HUES6 (cell line): ENCODE results near the gene RP2.

Source experiments
- H3K27ac ChIP-seq: 2 replicates; pipeline ENCODE4 v1.7.0; 2013; ENCODE audit warnings: low read depth, mild to moderate bottlenecking, low read length, inconsistent platforms
- H3K27me3 ChIP-seq: 2 replicates; pipeline ENCODE4 v1.6.1; 2013; ENCODE audit warnings: low read length; ENCODE audit not compliant: control insufficient read depth, insufficient read depth
- H3K36me3 ChIP-seq: 2 replicates; pipeline ENCODE4 v1.6.1; 2013; ENCODE audit warnings: low read length; ENCODE audit not compliant: control insufficient read depth, insufficient read depth
- H3K4me1 ChIP-seq: 2 replicates; pipeline ENCODE4 v1.6.1; 2013; ENCODE audit warnings: low read length; ENCODE audit not compliant: control insufficient read depth, insufficient read depth
- H3K4me3 ChIP-seq: 2 replicates; pipeline ENCODE4 v1.5.1; 2013; ENCODE audit warnings: low read depth, low read length
- H3K9ac ChIP-seq: one replicate; pipeline ENCODE4 v1.6.1; 2013; ENCODE audit warnings: mild to moderate bottlenecking, low read length
- H3K9me3 ChIP-seq: 2 replicates; pipeline ENCODE4 v1.6.1; 2013; ENCODE audit warnings: low read depth, low read length; ENCODE audit not compliant: control insufficient read depth, insufficient read depth

RP2 gene

GRCh38 chrX:46918434-46918833 lies 81.6 kb downstream of the RP2 start:
- Histone ChIP-seq H3K27ac (no peak overlapping the region), H3K27me3 (no peaks in the 10 kb centered on the region), H3K9me3 (peaks cover 9% of the 10 kb centered on the region), H3K36me3 (0 out of 2 replicates have a peak, but pooled peaks cover 3% of the 10 kb centered on the region), H3K9ac (no peak overlapping the region), H3K4me3 (no peak overlapping the region), H3K4me1 (peaks cover 8% of the 10 kb centered on the region)

DNA sequence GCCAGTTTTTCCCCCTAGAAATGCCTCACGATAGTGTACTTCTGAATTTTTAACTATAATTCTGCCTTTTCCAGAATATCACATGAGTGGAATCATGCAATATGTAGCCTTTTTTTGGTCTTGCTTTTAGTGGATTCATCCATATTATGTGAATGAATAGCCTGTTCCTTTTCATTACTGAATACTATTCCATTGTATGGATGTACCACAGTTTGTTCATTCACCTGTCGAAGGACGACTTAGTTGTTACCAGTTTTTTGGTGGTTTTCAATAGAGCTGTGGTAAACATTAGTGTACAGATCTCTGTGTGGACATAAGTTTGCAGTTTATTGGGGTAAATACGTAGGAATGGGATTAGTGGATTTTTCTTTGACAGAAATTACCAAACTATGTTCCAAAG lies 83.4 kb downstream of the RP2 start:
- no peak overlapping the region for H3K4me3 ChIP-seq
- 0 out of 2 replicates have a peak, but pooled peaks cover 3% of the 10 kb centered on the region for H3K36me3 ChIP-seq

GRCh38 chrX:46922611-46923010 lies 85.8 kb downstream of the RP2 start:
- H3K27ac ChIP-seq, result no peak overlapping the region
- H3K4me1 ChIP-seq, result peaks cover 4% of the 10 kb centered on the region
- H3K36me3 ChIP-seq, result 0 out of 2 replicates have a peak, but pooled peaks cover 3% of the 10 kb centered on the region
- peaks cover 9% of the 10 kb centered on the region for H3K9me3 ChIP-seq
- H3K27me3 ChIP-seq, result no peaks in the 10 kb centered on the region
- H3K9ac ChIP-seq, result no peak overlapping the region
- no peak overlapping the region for H3K4me3 ChIP-seq

More for the DNA sequence above, 83.4 kb downstream of the RP2 start:
- Histone ChIP-seq H3K27me3 (no peaks in the 10 kb centered on the region), H3K9me3 (peaks cover 9% of the 10 kb centered on the region), H3K4me1 (peaks cover 7% of the 10 kb centered on the region), H3K9ac (no peak overlapping the region), H3K27ac (no peak overlapping the region)

DNA sequence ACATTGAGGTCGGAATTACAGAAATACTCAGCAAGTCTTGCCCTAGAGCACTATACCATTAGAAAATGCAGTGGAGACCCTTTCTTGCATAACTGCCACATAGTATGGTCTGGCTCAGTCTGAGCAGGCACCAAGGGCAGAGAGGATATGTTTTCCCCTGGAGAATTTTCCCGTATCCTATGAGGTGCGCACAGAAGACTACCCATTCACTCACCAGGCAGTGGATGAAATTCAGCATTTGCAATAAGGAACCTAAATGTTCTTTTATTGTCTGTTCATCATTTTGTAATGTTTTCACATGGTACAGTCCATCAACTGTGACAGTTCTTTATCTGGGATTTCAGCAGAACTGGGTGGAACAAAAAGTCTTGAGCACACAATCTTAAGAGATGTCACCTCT lies 90.9 kb downstream of the RP2 start:
- H3K27ac ChIP-seq, result no peak overlapping the region
- H3K4me3 ChIP-seq, result no peak overlapping the region
- H3K4me1 ChIP-seq, result peaks cover 4% of the 10 kb centered on the region
- no peaks in the 10 kb centered on the region for H3K36me3 ChIP-seq
- H3K9me3 ChIP-seq, result no peaks in the 10 kb centered on the region
- H3K27me3 ChIP-seq, result no peaks in the 10 kb centered on the region
- no peak overlapping the region for H3K9ac ChIP-seq

DNA sequence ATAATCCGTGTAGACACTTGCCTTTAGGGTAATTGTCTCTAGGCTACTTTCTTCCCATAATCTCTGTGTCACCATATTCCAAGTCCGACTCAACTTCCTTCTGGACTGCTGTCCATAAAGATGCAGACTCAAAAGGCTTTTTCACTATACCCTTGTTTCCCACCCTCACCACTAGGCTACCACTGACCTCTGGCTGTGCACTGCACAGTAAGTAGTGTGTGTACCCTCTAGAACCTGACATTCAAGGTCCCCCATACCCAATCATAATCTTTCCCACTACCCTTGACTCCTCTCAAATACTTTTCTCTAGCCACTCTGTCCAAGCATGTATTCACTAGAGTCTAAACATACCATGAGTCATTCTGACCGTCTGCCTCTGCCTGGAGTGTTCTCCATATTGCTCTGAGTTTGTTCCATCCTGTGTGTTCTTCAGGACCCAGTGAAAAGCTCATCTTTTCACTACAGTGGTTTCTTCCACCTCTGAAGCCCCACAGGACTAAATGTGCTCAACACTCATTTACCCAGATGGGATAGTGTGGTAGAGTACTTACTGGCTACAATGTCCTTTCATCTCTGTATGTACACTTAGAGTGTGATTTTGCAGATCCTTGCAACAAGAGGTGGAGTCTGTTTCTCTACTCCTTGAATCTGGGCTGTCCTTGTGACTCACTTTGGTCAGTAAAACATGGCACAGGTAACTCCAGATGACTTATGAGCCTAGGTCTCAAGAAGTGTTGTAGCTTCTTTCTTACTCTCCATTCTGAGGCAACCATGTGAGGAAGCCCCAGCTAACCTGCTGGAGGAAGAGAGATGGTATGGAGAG lies 92.8 kb downstream of the RP2 start:
- Histone ChIP-seq H3K4me3 (no peak overlapping the region), H3K36me3 (no peaks in the 10 kb centered on the region), H3K4me1 (no peaks in the 10 kb centered on the region), H3K9ac (no peak overlapping the region), H3K27ac (no peak overlapping the region), H3K9me3 (no peaks in the 10 kb centered on the region), H3K27me3 (no peaks in the 10 kb centered on the region)
